OCI-LY7 (cell line): Measurements from ENCODE around the gene CYBB.

Source experiments
- EZH2phosphoT487 ChIP-seq: fragments of 200-600 bp; sonication (generic); IDR thresholded peaks from 2 replicates; pipeline ENCODE4 v1.6.1; 2018; ENCODE audit warnings: low read depth, borderline replicate concordance, mild to moderate bottlenecking, mixed run types, antibody characterized with exemption, low read length, moderate library complexity, mixed read lengths
- TF ChIP-seq, protein P1 (sequence below): fragments of 200-600 bp; sonication (generic); conservative IDR thresholded peaks from 2 replicates; pipeline ENCODE4 v1.5.1; 2014; ENCODE audit warnings: mild to moderate bottlenecking, antibody characterized with exemption, low read length, moderate library complexity, mixed read lengths

DNA sequence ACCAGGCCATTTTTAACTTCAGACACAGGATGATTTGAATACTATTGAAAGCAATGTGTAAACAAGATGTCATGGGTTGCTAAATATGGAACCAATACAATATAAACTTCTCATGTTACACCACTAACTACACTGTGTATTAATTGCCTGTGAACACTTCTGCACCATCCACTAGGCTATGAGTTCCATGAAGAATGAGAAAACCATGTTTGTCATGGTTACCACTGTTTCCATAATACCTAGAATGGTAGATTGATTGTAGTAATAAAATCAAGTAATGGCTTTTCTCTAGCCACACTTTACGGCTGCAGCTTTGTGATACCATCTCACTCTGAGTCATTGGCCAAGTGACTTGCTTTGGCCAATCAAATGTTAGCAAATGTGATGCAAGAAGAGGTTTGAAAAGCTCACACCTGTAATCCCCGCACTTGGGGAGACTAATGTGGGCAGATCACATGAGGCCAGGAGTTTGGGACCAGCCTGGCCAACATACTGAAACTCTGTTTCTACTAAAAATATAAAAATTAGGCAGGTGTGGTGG, 19.9 kb upstream of the CYBB start:
- TF ChIP-seq, protein P1, sequence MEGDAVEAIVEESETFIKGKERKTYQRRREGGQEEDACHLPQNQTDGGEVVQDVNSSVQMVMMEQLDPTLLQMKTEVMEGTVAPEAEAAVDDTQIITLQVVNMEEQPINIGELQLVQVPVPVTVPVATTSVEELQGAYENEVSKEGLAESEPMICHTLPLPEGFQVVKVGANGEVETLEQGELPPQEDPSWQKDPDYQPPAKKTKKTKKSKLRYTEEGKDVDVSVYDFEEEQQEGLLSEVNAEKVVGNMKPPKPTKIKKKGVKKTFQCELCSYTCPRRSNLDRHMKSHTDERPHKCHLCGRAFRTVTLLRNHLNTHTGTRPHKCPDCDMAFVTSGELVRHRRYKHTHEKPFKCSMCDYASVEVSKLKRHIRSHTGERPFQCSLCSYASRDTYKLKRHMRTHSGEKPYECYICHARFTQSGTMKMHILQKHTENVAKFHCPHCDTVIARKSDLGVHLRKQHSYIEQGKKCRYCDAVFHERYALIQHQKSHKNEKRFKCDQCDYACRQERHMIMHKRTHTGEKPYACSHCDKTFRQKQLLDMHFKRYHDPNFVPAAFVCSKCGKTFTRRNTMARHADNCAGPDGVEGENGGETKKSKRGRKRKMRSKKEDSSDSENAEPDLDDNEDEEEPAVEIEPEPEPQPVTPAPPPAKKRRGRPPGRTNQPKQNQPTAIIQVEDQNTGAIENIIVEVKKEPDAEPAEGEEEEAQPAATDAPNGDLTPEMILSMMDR = no peak
- TF ChIP-seq EZH2phosphoT487 = no peak
